ENCODE results near the gene CXCL8.

DNA sequence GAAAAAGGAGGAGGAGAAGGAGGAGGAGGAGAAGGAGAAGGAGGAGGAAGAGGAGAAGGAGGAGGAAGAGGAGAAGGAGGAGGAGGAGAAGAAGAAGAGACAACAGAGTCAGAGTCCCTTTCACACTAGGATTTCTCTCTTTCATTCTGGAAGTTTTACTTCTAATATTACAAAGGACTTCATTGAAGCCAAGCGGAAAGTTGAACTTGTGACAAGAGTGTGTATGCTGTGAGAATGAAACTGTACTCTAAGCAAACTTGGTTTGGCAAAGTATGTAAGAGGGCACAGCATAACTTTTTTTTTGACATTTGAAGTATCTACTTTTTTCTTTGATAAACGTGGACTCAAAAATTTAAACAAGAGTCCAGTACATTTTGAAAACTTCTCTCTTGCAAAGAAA is 48.0 kb downstream of the CXCL8 start:
- TF ChIP-seq, protein P1, sequence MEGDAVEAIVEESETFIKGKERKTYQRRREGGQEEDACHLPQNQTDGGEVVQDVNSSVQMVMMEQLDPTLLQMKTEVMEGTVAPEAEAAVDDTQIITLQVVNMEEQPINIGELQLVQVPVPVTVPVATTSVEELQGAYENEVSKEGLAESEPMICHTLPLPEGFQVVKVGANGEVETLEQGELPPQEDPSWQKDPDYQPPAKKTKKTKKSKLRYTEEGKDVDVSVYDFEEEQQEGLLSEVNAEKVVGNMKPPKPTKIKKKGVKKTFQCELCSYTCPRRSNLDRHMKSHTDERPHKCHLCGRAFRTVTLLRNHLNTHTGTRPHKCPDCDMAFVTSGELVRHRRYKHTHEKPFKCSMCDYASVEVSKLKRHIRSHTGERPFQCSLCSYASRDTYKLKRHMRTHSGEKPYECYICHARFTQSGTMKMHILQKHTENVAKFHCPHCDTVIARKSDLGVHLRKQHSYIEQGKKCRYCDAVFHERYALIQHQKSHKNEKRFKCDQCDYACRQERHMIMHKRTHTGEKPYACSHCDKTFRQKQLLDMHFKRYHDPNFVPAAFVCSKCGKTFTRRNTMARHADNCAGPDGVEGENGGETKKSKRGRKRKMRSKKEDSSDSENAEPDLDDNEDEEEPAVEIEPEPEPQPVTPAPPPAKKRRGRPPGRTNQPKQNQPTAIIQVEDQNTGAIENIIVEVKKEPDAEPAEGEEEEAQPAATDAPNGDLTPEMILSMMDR (IDR thresholded peaks at IDR 0.05), result no peak
- TF ChIP-seq POLR2A (IDR thresholded peaks at IDR 0.05), result no peak
